ENCODE data around the gene LDLRAD3.

GRCh38 chr11:36271794-36272407, 328.0 kb downstream of the LDLRAD3 start:
- no peak for TF ChIP-seq CTCF (IDR thresholded peaks at IDR 0.05; ENCODE audit: low read depth, low read length)
- TF ChIP-seq EZH2phosphoT487 (IDR thresholded peaks at IDR 0.05; ENCODE audit: low read depth), result no peak
